SW480 (cell line): ENCODE results near the gene TTC32.
"Not testable (repeated sequence)": the region's sequence is repeated elsewhere in the genome, so short reads cannot be mapped to it uniquely, and the experiment has no call there.

Experiments
- DNase-seq: peaks from one replicate; pipeline ENCODE4 v3.0.0-alpha.2; 2016; ENCODE audit warnings: low spot score

Gene TTC32

DNA sequence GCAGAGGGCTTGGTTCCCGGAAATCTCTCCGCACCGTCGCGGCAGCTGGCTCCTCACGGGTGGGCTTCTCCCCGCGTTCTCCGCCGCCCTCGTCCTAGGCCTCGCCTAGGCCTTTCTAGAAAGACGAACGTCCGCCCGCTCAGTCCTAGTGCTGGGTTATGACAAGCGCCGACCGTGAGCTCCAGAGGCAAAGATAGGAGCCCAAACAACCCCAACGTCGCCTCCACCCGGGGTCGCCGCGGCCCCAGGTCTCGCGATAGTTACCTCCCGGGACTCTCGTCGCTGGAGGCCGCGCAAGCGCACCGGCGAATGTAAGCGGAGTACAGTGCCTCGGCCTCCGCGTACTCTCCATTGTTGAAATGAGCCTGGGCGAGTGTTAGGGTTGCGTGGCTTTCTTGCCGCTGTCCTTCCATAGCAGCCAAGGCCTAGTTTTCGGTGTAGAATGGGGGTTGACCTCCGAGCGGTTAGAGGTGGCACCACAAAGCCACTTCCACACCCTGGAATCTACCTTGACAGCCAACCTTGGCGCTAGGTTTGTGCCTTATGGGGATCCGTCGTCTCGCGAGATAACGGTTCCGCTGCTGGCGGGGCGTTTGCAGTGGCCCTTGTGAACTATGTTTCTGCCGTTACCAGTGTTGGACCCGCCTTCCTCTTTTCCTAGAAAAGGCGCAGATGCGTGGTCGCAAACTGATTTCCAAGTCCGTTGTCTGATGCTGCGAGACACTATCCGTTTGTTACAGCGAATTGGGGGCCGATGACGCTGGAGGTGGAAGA is at the start of gene TTC32:
TSS of gene TTC32 (minus strand) at position 542 of the 774 bp plus-strand sequence. CDS start at position 413, 129 bp downstream.
- peak; percentile 92 for DNase-seq

DNA sequence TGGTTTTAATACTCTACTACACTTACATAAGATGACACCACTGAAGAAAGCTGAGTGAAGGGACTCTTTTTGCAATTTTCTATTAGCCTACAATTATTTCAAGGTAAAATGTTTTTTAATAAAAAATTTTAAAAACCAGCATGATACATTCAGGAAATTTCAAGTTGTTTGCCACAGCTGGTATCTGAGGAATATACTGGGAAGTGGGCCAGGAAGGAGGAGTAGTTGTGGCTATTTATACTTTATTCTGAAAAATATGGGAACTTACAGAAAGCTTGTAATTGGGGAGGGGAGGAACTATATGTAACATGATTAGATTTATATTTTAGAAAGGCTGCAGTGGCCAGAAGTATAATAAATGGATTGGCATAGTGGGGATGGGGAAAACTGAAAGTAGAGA is 47.3 kb upstream of the TTC32 start:
- DNase-seq: no peak

DNA sequence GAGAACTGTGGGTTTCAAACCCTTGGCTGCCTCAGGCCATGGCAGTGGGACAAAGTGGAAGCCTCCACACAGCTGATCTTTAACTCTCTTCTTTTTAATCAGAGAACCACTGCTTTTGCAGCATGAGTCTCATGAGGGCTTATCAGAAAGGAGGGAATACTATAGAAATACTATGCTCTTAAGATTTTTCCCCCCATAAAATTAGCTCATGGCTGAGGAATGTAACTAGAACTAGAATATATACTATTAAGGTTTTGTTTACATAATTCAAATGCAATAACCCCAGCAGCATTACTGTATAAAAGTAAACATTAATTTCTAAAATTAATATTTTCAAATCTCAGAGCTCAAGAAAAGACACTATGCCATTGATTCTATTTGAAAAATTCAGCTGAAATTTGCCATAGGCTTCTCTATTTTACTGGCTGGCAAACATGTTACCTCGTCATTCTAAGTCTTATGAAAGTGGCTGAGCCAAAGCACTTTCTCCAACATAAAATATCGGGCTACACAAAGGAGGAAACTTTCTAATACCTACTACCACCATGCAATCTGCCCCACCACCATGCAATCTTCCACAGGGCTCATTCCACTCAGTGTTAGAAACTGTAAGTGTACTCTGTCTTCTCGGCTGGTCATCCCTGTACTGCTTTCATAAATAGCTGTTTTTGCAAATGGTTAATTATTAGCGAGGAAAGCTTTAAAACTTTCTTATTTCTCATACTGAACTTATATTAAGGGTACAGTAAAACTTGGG is 45.6 kb upstream of the TTC32 start:
- DNase-seq: no peak

DNA sequence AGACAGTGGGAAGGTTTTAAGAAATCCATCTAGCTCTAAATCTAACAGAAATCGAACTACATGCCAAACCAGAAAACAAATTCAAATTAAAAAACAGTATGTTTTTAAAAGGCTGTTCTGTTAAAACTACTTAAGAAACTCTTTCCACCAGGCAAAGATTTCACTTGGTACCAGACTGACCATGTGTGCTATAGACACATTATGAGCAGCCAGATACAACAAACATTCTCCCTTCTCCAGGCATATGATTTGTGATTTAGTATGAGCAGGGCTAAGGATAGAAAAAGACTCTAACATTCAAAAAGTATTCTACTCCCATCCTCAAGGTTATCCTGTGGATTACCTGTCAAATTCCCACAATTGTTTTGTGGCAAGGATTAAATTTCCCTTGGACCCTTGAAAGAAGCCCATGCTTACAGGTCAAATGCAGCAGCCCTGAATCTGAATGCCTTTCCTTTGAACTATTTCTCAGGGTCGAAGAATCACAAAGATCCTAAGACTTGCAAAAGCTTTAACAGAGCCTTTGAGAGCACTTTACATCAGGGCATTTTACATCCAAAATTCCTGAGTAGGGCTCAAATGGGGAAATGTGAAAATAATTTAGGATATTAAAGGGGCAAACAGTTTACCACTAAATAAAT is 42.5 kb upstream of the TTC32 start:
- DNase-seq: no peak

DNA sequence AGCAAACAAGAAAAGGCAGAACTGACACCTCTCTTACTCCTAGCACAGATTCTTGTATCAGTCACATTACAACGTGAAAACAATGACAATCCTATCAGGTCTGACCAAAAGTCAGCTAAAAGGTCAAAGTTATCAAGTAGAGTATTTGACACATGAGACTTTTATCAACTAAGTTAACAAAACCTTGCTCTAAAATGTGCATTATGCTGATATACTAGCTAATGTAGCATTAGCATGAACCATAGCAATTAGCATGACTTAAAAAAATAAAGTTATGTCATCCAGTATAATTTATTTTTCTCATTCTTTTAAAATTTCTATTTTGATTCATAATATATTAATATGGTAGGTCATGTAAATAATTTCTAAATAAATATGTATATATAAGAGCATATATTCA is 41.4 kb upstream of the TTC32 start:
- no peak for DNase-seq

DNA sequence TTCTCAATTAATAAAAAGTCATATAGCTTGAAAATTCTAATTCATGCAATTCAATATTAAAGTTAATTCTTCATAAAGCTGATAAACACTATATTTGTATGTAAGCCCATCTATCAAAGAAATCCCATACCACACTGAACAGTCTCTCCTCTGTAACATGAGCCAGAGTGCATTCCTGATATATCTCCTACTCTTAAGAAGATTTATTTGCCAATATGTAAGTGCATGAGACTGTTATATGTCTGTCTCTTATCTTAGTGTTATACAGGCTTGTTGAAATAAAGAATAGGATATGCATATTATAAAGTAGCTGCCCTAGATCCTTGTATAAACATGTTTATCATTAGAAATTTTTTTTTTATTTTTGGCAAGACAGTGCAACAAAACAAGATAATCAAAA is 40.4 kb upstream of the TTC32 start:
- DNase-seq: no peak

DNA sequence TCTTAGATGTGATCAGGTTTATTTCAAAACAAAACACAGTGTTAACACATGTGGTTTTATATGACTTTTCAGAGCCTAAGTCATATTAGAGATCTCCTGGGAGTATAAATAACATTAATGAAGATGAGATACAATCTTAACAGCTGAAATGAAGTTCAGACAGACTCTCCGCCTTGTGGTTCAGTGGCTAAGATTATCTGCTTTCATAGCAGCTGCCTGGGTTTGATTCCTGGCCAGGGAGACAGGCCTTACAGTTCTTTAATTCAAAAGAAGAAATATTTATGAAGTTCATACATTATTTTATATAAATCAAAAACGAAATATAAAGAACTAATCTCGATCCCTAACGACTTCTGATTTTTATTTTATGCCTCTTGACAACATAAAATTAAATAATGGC is 35.2 kb upstream of the TTC32 start:
- DNase-seq: no peak

DNA sequence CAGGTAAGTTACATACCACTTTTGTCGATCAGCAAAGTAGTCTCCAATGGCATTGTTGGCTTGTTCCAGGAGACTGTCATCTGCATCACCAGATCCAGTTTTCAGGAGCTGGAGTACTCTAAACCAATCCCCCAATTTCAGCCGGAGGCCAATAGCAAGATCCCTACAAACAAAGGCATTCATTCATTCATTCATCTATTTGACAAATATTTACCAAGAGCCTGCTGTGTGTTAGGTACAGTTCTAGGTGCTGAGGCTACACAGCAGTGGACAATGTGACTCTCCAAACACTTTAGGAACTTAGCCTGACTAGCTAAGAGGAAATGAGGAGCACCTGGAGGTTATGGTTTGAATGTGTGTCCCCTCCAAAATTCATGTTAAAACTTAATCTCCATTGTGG is 34.4 kb upstream of the TTC32 start:
- no peak for DNase-seq

DNA sequence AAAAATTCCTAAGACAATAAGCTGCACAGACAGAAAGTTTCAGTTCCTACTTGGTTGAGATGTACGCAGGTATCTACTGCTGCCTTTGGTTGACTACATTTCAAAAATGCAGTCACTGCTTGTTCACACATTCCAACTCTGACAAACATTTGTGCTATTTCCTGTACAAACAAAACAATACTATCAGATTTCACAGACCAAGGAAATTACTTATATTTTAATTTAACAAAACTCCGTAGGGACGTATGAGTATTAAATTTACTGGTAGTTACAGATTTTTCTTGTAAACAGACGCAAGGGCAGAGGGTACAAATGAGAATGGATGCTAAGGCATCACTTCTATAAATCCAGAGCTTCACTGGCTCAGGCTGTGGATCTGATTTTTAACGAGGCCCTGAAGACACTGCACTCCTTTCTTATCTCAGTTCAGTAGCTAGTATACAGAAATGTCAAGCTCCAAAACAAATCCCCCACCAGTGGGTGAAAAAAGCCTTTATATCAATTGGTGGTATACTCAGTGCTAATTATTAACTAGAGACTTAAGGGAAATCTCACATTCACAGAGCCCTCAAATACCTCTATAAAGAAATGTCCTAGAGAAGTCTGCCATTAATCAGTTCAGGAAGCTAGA is 31.7 kb upstream of the TTC32 start:
- no peak for DNase-seq

DNA sequence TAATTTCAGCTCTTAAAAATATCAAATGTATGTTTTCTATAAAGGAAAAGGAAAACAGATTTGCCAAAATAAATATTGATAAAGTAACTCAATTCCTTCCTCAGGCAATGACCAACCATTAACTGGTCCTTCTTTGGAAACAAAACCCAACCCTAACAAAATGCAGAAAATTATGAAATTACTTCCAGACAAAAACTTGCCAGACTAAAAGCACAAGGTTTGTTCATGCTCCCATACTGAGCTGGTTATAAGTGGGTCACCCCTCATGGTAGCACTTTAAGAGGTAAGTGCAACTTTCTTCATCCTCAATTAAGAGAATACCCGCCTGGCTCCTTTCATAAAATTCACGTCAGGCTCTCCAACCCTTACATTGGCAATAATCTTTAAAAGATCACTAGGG is 31.1 kb upstream of the TTC32 start:
- no peak for DNase-seq

DNA sequence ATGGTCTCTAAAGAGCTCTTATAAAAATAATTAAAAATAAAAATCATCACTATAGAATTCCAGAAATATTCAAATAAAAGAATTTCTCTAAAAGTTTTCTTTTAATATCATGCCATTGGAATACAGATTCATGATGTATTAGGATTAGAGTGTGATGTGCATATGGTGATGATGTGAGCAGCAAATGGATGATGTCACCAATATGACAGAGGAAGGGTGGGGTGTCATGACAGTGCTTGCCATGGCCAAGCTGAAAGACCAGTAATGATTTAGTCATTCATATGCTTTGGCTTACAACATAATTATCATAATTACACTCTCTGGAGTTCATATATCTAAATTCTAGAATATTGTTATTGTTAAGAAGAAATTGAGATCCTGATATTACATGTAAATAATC is 27.4 kb upstream of the TTC32 start:
- no peak for DNase-seq

DNA sequence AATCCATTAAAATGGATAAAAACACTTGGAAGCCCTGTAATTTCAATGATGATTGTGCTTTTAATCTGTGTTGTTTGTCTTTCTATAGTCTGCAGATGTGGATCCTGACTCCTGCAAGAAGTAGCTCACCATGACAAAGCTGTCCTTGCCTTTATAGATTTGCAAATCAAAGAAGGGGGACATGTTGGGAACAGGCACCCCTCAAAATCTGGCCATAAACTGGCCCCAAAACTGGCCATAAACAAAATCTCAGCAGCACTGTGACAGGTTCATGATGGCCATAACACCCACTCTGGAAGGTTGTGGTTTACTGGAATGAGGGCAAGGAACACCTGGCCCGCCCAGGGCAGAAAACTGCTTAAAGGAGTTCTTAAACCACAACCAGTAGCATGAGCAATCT is 26.0 kb upstream of the TTC32 start:
- not testable (repeated sequence) for DNase-seq

DNA sequence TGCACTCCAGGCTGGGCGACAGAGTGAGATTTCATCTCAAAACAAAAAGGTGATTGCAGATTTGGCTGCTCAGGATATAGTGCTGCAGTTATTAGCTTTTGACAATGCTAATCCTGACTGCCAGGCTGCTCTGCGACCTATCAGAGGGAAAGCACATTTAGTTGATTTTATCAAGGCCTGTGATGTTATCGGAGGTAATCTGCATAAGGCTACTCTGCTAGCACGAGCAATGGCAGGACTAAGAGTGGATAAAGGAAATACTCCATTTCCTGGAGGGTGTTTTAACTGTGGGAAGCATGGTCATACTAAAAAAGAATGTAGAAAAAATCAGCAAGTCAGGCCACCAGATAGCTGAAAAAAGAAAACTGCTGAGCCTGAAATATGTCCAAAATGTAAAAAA is 22.7 kb upstream of the TTC32 start:
- DNase-seq: not testable (repeated sequence)

DNA sequence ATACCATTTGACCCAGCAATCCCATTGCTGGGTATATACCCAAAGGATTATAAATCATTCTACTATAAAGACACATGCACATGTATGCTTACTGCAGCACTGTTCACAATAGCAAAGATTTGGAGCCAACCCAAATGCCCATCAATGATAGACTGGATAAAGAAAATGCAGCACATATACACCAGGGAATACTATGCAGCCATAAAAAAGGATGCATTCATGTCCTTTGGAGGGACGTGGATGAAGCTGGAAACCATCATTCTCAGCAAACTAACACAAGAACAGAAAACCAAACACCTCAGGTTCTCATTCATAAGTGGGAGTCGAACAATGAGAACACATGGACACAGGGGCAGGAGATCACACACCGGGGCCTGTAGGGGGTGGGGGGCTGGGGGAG is 20.4 kb upstream of the TTC32 start:
- DNase-seq: not testable (repeated sequence)

DNA sequence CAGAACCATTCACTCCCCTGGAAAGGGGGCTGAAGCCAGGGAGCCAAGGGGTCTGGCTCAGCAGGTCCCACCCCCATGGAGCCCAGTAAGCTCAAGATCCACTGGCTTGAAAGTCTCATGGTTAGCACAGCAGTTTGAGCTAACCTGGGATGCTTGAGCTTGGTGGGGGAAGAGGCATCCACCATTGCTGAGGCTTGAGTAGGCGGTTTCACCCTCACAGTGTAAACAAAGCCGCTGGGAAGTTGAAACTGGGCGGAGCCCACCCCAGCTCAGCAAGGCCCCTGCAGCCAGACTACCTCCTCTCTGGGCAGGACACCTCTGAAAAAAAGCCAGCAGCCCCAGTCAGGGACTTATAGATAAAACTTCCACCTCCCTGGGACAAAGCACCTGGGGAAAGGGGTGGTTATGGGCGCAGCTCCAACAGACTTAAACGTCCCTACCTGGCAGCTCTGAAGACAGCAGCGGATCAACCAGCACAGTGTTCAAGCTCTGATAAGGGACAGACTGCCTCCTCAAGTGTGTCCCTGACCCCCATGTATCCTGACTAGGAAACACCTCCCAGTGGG is 14.7 kb upstream of the TTC32 start:
- no peak for DNase-seq

DNA sequence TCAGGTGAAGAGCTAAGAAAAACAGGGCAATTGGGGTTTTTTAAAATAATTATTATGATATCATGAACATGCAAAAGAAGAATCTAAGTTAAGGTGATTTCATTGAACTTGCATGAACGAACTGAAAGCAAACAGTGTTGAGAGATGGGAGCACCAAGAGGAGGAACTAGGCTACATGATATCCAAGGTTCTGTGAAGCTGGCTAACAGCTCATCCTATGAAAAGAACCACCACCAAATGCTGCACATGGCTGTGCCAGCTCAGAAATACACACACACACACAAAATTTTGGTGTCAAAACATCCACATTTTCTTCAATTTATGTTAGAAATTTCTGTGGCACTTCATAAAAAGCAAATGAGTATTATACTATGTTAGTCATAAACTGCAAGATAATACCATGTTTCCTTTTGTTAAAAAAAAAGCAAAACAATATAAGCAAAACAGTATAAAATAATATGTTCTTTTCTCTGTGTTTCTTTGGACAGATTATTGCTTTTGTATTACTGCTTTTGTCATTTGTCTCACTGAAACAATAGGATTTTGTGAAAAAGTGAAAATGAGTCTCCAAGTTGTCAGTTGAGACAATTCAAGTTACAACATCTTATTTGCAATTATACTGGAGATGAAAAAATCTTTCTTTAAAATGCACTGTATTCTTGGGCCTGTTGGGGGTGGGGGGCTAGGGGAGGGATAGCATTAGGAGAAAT is 12.6 kb upstream of the TTC32 start:
- DNase-seq: no peak

DNA sequence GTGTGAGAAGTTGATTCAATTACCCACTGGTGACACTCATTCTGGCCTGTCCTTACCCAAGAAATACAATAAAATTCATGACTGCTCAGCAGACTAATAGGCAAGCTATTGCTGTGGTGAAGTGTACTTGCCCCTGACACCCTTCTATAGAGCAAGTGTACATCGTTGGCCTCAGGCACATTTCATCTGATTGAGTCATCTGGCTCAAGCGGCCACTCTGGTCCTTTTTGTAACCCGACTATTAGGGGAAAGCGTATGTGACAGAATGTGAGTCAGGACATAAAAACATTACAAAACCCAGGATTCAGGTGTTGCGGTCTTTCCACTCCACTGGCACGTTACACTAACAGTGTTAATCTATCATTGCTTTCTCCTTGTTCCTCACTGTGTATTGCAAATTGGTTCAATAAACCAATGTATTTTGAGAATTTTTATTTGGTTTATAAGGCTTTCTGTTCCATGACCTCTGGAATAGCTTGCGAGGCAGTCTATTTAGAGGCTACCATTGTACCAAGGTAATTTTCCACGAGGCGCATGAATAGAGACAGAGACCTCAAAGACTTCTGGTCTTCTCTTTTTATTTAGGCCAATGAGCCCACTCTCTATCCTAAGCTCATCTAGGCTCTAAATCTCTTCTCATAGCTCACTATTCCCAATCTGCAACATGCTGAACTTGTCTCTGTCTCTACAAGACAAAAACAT is 10.2 kb upstream of the TTC32 start:
- DNase-seq: peak; percentile 62

DNA sequence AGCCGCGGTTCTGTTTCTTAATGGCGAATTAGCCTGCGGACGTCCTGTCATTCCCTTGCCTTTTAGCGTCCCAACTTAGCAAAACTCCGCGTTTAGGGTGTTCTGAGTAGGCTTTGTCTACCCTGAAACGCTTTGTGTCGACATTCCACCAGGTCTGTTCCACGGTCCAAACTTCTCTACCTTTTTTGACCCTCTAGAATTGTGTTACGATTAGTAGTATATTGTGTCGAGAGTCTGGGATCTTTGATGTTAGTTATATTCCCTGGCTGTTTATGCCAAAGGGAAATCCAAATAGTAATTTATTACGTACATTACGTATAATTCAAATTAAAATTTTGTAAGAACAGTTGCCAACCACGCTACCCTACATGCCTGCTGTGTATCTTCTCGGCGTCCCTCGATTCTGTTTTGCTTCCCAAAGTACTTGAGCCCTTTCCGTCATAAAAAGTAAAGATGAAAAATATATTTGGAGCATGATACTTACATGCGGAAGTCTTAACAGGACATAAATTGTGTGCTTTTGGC is 495 bp upstream of the TTC32 start:
- peak; percentile 17 for DNase-seq

DNA sequence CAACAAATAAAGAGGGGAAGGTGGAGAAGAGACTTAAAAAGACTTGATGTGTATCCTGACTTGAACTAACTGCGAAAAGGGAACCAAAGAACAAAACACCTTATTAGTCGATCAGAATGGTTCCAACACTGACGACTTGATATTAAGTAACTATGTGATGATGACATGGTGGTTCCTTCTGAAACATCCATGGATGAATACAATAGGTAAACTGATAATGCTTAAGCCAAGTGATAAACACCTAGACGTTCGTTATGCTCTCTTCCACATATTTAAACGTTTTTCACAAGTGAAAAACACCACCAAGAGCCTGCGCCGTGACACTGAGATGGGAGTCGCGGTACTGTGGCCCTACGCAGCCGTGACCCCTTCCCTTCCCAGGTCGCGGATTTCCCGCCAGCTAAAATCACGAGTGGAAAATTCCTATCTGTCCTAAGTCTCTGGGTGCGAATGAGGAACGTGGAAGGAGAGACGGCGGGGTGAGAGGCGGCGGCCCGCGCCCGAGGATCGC is 797 bp downstream of the TTC32 start:
- DNase-seq: peak; percentile 29
